Measurements from ENCODE around the gene HERC4. TPM values are rescaled to one million over a fixed set of nuclear protein-coding genes. Genes with fewer than 3 reads are reported as not detected.
"Not testable (repeated sequence)": the region's sequence is repeated elsewhere in the genome, so short reads cannot be mapped to it uniquely, and the experiment has no call there.

The HERC4 gene
- total and polyA plus RNA-seq, 4 donors = 41.8 to 89.5 (median 45.6) TPM

DNA sequence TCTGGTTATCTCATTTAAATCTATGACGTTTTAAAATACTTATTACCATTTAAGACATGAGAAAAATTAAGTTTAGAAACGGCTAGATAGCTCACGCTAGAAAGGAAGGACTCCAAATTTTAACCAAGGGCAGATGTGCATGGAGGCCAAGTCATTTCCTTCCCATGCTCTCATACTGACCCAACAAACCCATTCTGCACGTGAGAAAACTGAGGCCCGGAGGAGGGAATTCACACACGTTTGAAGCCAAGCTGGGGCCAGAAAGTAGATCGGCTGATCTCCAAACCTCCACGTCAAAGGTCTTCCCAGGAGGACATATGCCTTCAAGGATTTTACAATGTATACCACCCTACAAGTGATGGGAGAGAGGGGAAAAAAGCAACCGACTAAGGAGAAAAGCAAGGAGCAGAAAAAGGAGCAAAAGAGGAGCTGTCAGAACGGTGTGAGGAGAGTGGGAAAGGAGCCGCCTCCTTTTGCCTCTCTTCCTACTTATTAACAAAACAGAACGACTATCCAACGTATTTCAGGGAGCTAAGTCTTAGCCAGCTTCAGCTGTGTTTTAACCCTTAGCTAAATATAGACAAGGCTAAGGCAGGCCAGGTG lies 191.3 kb downstream of the HERC4 start:
- H3K27ac ChIP-seq (ENCODE audit: low read depth, low read length) = peak overlapping the region; percentile 93
- peaks cover 18% of the 10 kb centered on the region for H3K4me1 ChIP-seq (ENCODE audit: control insufficient read depth, insufficient read depth, low read length)
- no peaks in the 10 kb centered on the region for H3K9me3 ChIP-seq (ENCODE audit: control insufficient read depth, insufficient read depth, low read length)
- DNase-seq (ENCODE audit: low read depth in 4 of 6, low spot score in 6 of 6) = peak in 1 of 6 donors; percentile 7
- H3K36me3 ChIP-seq (ENCODE audit: control insufficient read depth, insufficient read depth, low read length) = peaks cover 10% of the 10 kb centered on the region
- peak overlapping the region; percentile 82 for H3K4me3 ChIP-seq (ENCODE audit: low read depth, low read length)
- 30% methylated on average over 2 of the region's 13 CpGs for WGBS (ENCODE audit: insufficient coverage)
- H3K27me3 ChIP-seq (ENCODE audit: control insufficient read depth, insufficient read depth, low read length) = no peaks in the 10 kb centered on the region

DNA sequence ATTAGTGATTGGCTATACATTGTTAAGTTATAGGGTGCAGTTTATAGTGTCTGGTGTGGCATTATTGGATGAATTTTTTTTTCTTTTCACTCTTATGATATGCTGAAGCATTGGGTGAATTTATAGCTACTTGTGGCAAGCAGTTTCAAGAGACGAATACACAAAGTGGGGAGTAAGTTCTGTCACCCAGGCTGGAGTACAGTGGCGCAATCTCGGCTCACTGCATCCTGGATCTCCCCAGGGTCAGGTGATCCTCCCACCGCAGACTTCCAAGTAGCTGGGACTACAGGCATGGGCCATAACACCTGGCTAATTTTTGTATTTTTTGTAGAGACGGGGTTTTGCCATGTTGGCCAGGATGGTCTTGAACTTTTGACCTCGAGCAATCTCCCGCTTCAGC lies 196.9 kb downstream of the HERC4 start:
- Histone ChIP-seq H3K4me1 (ENCODE audit: control insufficient read depth, insufficient read depth, low read length) (no peaks in the 10 kb centered on the region), H3K27me3 (ENCODE audit: control insufficient read depth, insufficient read depth, low read length) (no peaks in the 10 kb centered on the region), H3K36me3 (ENCODE audit: control insufficient read depth, insufficient read depth, low read length) (no peaks in the 10 kb centered on the region), H3K9me3 (ENCODE audit: control insufficient read depth, insufficient read depth, low read length) (no peaks in the 10 kb centered on the region), H3K27ac (ENCODE audit: low read depth, low read length) (no peak overlapping the region), H3K4me3 (ENCODE audit: low read depth, low read length) (no peak overlapping the region)
- 94% methylated on average over 6 of the region's 7 CpGs for WGBS (ENCODE audit: insufficient coverage)
- no peak for DNase-seq (ENCODE audit: low read depth in 4 of 6, low spot score in 6 of 6)

DNA sequence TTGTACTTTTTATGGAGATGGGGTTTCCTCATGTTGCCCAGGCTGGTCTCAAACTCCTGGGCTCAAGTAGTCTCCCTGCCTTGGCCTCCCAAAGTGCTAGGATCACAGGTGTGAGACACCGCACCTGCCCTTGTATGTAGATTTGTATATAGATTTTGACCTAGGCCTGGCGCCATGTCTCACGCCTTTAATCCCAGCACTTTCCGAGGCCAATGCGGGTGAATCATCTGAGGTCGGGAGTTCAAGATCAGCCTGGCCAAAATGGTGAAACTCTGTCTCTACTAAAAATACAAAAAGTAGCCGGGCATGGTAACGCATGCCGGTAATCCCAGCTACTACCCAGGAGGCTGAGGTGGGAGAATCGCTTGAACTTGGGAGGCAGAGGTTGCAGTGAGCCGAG lies 197.7 kb downstream of the HERC4 start:
- not testable (repeated sequence) for H3K27me3 ChIP-seq (ENCODE audit: control insufficient read depth, insufficient read depth, low read length); H3K4me3 ChIP-seq (ENCODE audit: low read depth, low read length); H3K9me3 ChIP-seq (ENCODE audit: control insufficient read depth, insufficient read depth, low read length); H3K36me3 ChIP-seq (ENCODE audit: control insufficient read depth, insufficient read depth, low read length); DNase-seq (ENCODE audit: low read depth in 4 of 6, low spot score in 6 of 6); H3K4me1 ChIP-seq (ENCODE audit: control insufficient read depth, insufficient read depth, low read length); H3K27ac ChIP-seq (ENCODE audit: low read depth, low read length)
- 100% methylated on average over 6 of the region's 11 CpGs for WGBS (ENCODE audit: insufficient coverage)

DNA sequence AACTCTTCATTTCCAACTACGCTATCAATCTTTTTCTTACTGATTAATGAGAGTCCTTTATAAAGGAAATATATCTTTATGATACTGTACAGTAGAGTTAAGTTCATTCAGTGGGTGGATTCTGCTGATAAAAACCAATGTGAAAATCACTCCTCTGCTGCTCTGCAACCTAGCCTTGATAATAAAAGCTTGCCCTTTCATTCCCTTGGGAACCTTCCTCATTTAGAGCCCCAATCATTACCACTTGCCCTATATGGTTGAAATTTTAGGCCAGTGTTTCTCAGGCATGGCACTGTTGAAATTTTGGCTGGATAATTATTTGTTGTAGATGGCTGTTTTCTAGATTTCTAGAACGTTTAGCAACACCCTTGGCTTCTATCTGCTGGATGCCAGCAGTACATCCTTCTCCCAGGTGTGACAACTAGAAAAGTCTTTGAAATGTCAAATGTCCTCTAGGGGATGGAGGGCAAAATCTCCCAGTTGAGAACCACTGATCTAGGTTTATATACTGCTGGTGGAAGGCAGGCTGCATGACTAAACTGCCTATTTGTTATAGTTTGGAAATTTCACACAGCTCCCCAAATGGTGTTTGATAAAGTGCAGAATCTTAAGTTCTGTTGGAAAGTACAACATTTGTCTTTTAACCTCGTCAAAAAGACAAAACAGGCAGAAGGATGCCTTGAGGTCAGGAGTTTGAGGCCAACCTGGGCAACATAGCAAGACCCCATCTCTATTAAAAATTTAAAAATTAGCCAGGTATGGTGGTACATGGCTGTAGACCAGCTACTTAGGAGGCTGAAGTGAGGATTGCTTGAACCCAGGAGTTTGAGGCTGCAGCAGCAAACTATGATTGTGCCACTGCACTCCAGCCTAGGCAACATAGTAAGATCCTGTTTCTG lies 199.5 kb downstream of the HERC4 start:
- no peaks in the 10 kb centered on the region for H3K27me3 ChIP-seq (ENCODE audit: control insufficient read depth, insufficient read depth, low read length)
- DNase-seq (ENCODE audit: low read depth in 4 of 6, low spot score in 6 of 6) = peak in 1 of 6 donors; percentile 19
- WGBS (ENCODE audit: insufficient coverage) = no CpG with 5 or more reads among the region's 3 CpGs
- no peaks in the 10 kb centered on the region for H3K36me3 ChIP-seq (ENCODE audit: control insufficient read depth, insufficient read depth, low read length)
- no peaks in the 10 kb centered on the region for H3K4me1 ChIP-seq (ENCODE audit: control insufficient read depth, insufficient read depth, low read length)
- no peaks in the 10 kb centered on the region for H3K9me3 ChIP-seq (ENCODE audit: control insufficient read depth, insufficient read depth, low read length)
- no peak overlapping the region for H3K4me3 ChIP-seq (ENCODE audit: low read depth, low read length)
- H3K27ac ChIP-seq (ENCODE audit: low read depth, low read length) = no peak overlapping the region

Small RNAs within 50 kb of the gene (small RNA-seq; reads per million reads assigned to genes)
- 0.06 reads per million for gene RN7SL220P (ENCODE audit: low replicate concordance)

Other genes with a start within 250 kb of the HERC4 start
- gene DNAJC12, start 237.1 kb downstream of the HERC4 start, total RNA-seq = 10 to 100 TPM; 15.5 to 15.7 TPM
- 10 to 100 TPM; 19.8 to 25.4 TPM for gene DNAJC12, start 237.1 kb downstream of the HERC4 start, polyA plus RNA-seq (ENCODE audit: insufficient read length in 2 of 2)
- 10 to 100 TPM; 20.9 to 31.1 TPM for gene SIRT1, start 190.6 kb downstream of the HERC4 start, total RNA-seq
- 10 to 100 TPM; 18.4 to 22.7 TPM for gene SIRT1, start 190.6 kb downstream of the HERC4 start, polyA plus RNA-seq (ENCODE audit: insufficient read length in 2 of 2)
- under 1 TPM; 0.06 to 0.10 TPM for gene MYPN, start 34.2 kb upstream of the HERC4 start, total RNA-seq
- under 1 TPM in 1 of 2 donors, not detected in 1; 0.23 TPM for gene MYPN, start 34.2 kb upstream of the HERC4 start, polyA plus RNA-seq (ENCODE audit: insufficient read length in 2 of 2)
- under 1 TPM in 1 of 2 donors, not detected in 1; 0.39 TPM for gene ATOH7, start 156.8 kb upstream of the HERC4 start, total RNA-seq
- gene ATOH7, start 156.8 kb upstream of the HERC4 start, polyA plus RNA-seq (ENCODE audit: insufficient read length in 2 of 2) = under 1 TPM; 0.92 to 0.99 TPM

Data from spinal cord (tissue), 10 donors.